ENCODE results near the gene LMAN2. TPM values are rescaled to one million over a fixed set of nuclear protein-coding genes. Genes with fewer than 3 reads are reported as not detected.

The LMAN2 gene
- polyA plus RNA-seq (2013, experiment 1 of 2) = 296 TPM
- polyA plus RNA-seq (2013, experiment 2 of 2) = 279 TPM

- H3K23ac ChIP-seq (ENCODE audit: low read length in 2 of 2) = no peak within 1 kb of the TSS
- DNase-seq = peak; percentile 97
- 9% methylated on average over 51 of the region's 55 CpGs for WGBS
- H2BK5ac ChIP-seq (ENCODE audit: low read depth, low read length, poor library complexity, severe bottlenecking) = peak within 1 kb of the TSS; percentile 77
- H2BK120ac ChIP-seq (ENCODE audit: low read depth, low read length) = peak within 1 kb of the TSS; percentile 71
- H4K8ac ChIP-seq (ENCODE audit: low read length) = peak within 1 kb of the TSS; percentile 94
- no peaks in the 10 kb centered on the region for H3K79me1 ChIP-seq (replicated peaks; ENCODE audit: low read length, poor library complexity, severe bottlenecking)
- peaks cover 19% of the 10 kb centered on the region for H3K4me1 ChIP-seq (ENCODE audit: control insufficient read depth, insufficient read depth, low read depth, low read length)
- peak within 1 kb of the TSS; percentile 81 for H4K91ac ChIP-seq (ENCODE audit: low read length)
- peak within 1 kb of the TSS; percentile 99 for H3K9ac ChIP-seq (ENCODE audit: low read length)
- no peak within 1 kb of the TSS for H2BK15ac ChIP-seq (ENCODE audit: low read depth, poor library complexity, severe bottlenecking)
- peaks cover 7% of the 10 kb centered on the region for H3K9me3 ChIP-seq (ENCODE audit: control insufficient read depth, low read length)
- H2AFZ ChIP-seq (ENCODE audit: low read depth, low read length) = peak within 1 kb of the TSS; percentile 58
- peaks cover 9 to 28% of the 10 kb centered on the region in 2 experiments for H3K36me3 ChIP-seq (ENCODE audit: control insufficient read depth in 1 of 2, insufficient read depth in 2 of 2, low read depth in 1 of 2, low read length in 2 of 2)
- peak within 1 kb of the TSS; percentile 71 to 100 for H3K4me3 ChIP-seq (ENCODE audit: insufficient read depth in 1 of 2, low read depth in 1 of 2, low read length in 2 of 2)
- peak within 1 kb of the TSS; percentile 23 for H2AK5ac ChIP-seq (ENCODE audit: low read length, severe bottlenecking)
- peak within 1 kb of the TSS in 1 of 2 experiments; percentile 68 for H2BK12ac ChIP-seq (ENCODE audit: low read length in 2 of 2)
- peaks cover 0 to 8% of the 10 kb centered on the region in 2 experiments for H3K27me3 ChIP-seq (ENCODE audit: control insufficient read depth in 1 of 2, insufficient read depth in 1 of 2, low read length in 2 of 2)
- H3K4me2 ChIP-seq (ENCODE audit: low read length, poor library complexity, severe bottlenecking) = peak within 1 kb of the TSS; percentile 67
- peak within 1 kb of the TSS; percentile 1 to 86 for H3K4ac ChIP-seq (ENCODE audit: low read depth in 1 of 2, low read length in 2 of 2)
- H3K18ac ChIP-seq (ENCODE audit: low read depth in 1 of 2, low read length in 2 of 2) = peak within 1 kb of the TSS; percentile 94 to 98
- H3K27ac ChIP-seq (ENCODE audit: low read length, poor library complexity, severe bottlenecking) = peak within 1 kb of the TSS; percentile 99
- no peak within 1 kb of the TSS for H3K14ac ChIP-seq (ENCODE audit: low read length in 2 of 2)
Measured at GRCh38 chr5:177351392-177352329, at the start of gene LMAN2. TSS of gene LMAN2 (minus strand) at chr5:177351668. CDS start at chr5:177351647, 21 bp downstream.

GRCh38 chr5:177399997-177400868 is 48.8 kb upstream of the LMAN2 start, which contains the start of gene PFN3:
TSS of gene PFN3 (minus strand) at chr5:177400661. CDS start at chr5:177400576, 85 bp downstream.
- no peak within 1 kb of the TSS for H4K8ac ChIP-seq (ENCODE audit: low read length)
- H2BK12ac ChIP-seq (ENCODE audit: low read length in 2 of 2) = no peak within 1 kb of the TSS
- no peak within 1 kb of the TSS for H3K9ac ChIP-seq (ENCODE audit: low read length)
- no peak within 1 kb of the TSS for H3K4ac ChIP-seq (ENCODE audit: low read depth in 1 of 2, low read length in 2 of 2)
- H2AFZ ChIP-seq (ENCODE audit: low read depth, low read length) = no peak within 1 kb of the TSS
- no peak within 1 kb of the TSS for H3K27ac ChIP-seq (ENCODE audit: low read length, poor library complexity, severe bottlenecking)
- WGBS = 95% methylated on average over 90 of the region's 92 CpGs
- H4K91ac ChIP-seq (ENCODE audit: low read length) = peak within 1 kb of the TSS; percentile 18
- peaks cover 8 to 85% of the 10 kb centered on the region in 2 experiments for H3K27me3 ChIP-seq (ENCODE audit: control insufficient read depth in 1 of 2, insufficient read depth in 1 of 2, low read length in 2 of 2)
- DNase-seq = no peak
- H3K23ac ChIP-seq (ENCODE audit: low read length in 2 of 2) = no peak within 1 kb of the TSS
- H2AK5ac ChIP-seq (ENCODE audit: low read length, severe bottlenecking) = no peak within 1 kb of the TSS
- H3K18ac ChIP-seq (ENCODE audit: low read depth in 1 of 2, low read length in 2 of 2) = no peak within 1 kb of the TSS
- H2BK5ac ChIP-seq (ENCODE audit: low read depth, low read length, poor library complexity, severe bottlenecking) = no peak within 1 kb of the TSS
- no peak within 1 kb of the TSS for H3K4me3 ChIP-seq (ENCODE audit: insufficient read depth in 1 of 2, low read depth in 1 of 2, low read length in 2 of 2)
- no peak within 1 kb of the TSS for H2BK120ac ChIP-seq (ENCODE audit: low read depth, low read length)
- H2BK15ac ChIP-seq (ENCODE audit: low read depth, poor library complexity, severe bottlenecking) = no peak within 1 kb of the TSS
- no peaks in the 10 kb centered on the region for H3K9me3 ChIP-seq (ENCODE audit: control insufficient read depth, low read length)
- H3K14ac ChIP-seq (ENCODE audit: low read length in 2 of 2) = peak within 1 kb of the TSS in 1 of 2 experiments; percentile 28
- H3K79me1 ChIP-seq (replicated peaks; ENCODE audit: low read length, poor library complexity, severe bottlenecking) = no peaks in the 10 kb centered on the region
- H3K4me1 ChIP-seq (ENCODE audit: control insufficient read depth, insufficient read depth, low read depth, low read length) = peaks cover 28% of the 10 kb centered on the region
- peaks cover 0 to 3% of the 10 kb centered on the region in 2 experiments for H3K36me3 ChIP-seq (ENCODE audit: control insufficient read depth in 1 of 2, insufficient read depth in 2 of 2, low read depth in 1 of 2, low read length in 2 of 2)
- H3K4me2 ChIP-seq (ENCODE audit: low read length, poor library complexity, severe bottlenecking) = no peak within 1 kb of the TSS

- H2AFZ ChIP-seq (ENCODE audit: low read depth, low read length) = no peak overlapping the region
- peaks cover 9% of the 10 kb centered on the region for H3K4me1 ChIP-seq (ENCODE audit: control insufficient read depth, insufficient read depth, low read depth, low read length)
- no peak overlapping the region for H4K91ac ChIP-seq (ENCODE audit: low read length)
- no peak overlapping the region for H3K18ac ChIP-seq (ENCODE audit: low read depth in 1 of 2, low read length in 2 of 2)
- H3K9me3 ChIP-seq (ENCODE audit: control insufficient read depth, low read length) = no peaks in the 10 kb centered on the region
- no peak overlapping the region for H3K27ac ChIP-seq (ENCODE audit: low read length, poor library complexity, severe bottlenecking)
- H3K4me3 ChIP-seq (ENCODE audit: insufficient read depth in 1 of 2, low read depth in 1 of 2, low read length in 2 of 2) = no peak overlapping the region
- DNase-seq = no peak
- H3K4me2 ChIP-seq (ENCODE audit: low read length, poor library complexity, severe bottlenecking) = no peak overlapping the region
- H2BK15ac ChIP-seq (ENCODE audit: low read depth, poor library complexity, severe bottlenecking) = no peak overlapping the region
- no peaks in the 10 kb centered on the region for H3K79me1 ChIP-seq (replicated peaks; ENCODE audit: low read length, poor library complexity, severe bottlenecking)
- H2BK12ac ChIP-seq (ENCODE audit: low read length in 2 of 2) = no peak overlapping the region
- H3K23ac ChIP-seq (ENCODE audit: low read length in 2 of 2) = no peak overlapping the region
- no peak overlapping the region for H4K8ac ChIP-seq (ENCODE audit: low read length)
- peak overlapping the region in 1 of 2 experiments; percentile 7 for H3K14ac ChIP-seq (ENCODE audit: low read length in 2 of 2)
- H3K27me3 ChIP-seq (ENCODE audit: control insufficient read depth in 1 of 2, insufficient read depth in 1 of 2, low read length in 2 of 2) = peaks cover 8 to 86% of the 10 kb centered on the region in 2 experiments
- H2BK5ac ChIP-seq (ENCODE audit: low read depth, low read length, poor library complexity, severe bottlenecking) = no peak overlapping the region
- H3K4ac ChIP-seq (ENCODE audit: low read depth in 1 of 2, low read length in 2 of 2) = no peak overlapping the region
- H2BK120ac ChIP-seq (ENCODE audit: low read depth, low read length) = no peak overlapping the region
- no peak overlapping the region for H2AK5ac ChIP-seq (ENCODE audit: low read length, severe bottlenecking)
- no peak overlapping the region for H3K9ac ChIP-seq (ENCODE audit: low read length)
- 89% methylated on average over 13 of the region's 16 CpGs for WGBS
- peaks cover 0 to 3% of the 10 kb centered on the region in 2 experiments for H3K36me3 ChIP-seq (ENCODE audit: control insufficient read depth in 1 of 2, insufficient read depth in 2 of 2, low read depth in 1 of 2, low read length in 2 of 2)
Measured at GRCh38 chr5:177397875-177398390, 46.5 kb upstream of the LMAN2 start.
